ENCODE results near the gene WDR1.

Gene WDR1

DNA sequence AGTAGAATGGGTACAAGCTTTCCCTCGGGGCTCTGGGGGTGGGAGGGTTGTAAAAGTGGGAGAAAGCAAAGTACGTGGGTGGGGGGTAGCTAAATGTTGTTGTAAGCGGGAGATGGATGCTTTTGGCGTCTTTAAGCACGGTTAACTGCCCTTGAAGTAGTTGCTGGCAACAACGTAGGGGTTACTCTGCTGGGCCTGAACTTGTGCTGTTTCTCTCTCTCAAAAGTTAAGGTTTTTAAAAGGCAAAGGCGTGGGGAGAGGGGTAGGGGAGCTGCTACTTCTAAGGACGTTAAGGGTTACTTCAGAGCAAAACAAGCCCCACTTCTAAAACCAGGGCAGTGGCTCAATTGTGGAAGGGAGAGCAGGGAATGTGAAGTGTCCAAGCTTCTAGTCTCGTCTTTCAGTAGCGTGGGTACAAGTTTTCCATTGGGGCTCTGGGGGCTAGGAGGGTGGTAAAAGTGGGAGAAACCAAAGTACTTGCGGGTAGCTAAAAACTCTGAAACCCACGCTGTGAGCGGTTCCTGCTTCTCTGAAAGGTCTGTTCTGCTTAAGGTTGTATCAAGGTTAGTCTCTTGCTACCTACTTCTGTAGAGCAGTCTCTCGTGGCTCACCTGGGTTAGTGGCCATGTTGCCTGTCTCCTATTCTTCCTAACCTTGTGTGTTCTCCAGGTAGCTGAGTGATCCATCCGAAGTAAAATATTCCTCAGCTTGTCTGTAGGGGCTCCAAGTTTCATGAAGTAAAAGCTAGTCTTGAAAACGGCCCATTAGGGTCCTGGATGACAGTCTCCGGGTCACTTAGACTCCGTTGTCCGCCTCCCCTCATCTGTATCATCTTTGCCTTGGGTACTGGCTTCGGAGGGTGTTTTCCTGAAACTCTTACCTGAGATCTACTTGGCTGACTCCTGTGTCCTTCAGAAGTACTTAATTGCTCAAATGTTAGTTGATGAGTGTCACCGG, 1.7 kb upstream of the WDR1 start:
- no peak for DNase-seq (ENCODE audit: low read depth)
- TF ChIP-seq, protein P1, sequence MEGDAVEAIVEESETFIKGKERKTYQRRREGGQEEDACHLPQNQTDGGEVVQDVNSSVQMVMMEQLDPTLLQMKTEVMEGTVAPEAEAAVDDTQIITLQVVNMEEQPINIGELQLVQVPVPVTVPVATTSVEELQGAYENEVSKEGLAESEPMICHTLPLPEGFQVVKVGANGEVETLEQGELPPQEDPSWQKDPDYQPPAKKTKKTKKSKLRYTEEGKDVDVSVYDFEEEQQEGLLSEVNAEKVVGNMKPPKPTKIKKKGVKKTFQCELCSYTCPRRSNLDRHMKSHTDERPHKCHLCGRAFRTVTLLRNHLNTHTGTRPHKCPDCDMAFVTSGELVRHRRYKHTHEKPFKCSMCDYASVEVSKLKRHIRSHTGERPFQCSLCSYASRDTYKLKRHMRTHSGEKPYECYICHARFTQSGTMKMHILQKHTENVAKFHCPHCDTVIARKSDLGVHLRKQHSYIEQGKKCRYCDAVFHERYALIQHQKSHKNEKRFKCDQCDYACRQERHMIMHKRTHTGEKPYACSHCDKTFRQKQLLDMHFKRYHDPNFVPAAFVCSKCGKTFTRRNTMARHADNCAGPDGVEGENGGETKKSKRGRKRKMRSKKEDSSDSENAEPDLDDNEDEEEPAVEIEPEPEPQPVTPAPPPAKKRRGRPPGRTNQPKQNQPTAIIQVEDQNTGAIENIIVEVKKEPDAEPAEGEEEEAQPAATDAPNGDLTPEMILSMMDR (conservative IDR thresholded peaks at IDR 0.05; ENCODE audit: low read depth, low read length): no peak
- no peak overlapping the region for H3K4me3 ChIP-seq (ENCODE audit: low read length)

DNA sequence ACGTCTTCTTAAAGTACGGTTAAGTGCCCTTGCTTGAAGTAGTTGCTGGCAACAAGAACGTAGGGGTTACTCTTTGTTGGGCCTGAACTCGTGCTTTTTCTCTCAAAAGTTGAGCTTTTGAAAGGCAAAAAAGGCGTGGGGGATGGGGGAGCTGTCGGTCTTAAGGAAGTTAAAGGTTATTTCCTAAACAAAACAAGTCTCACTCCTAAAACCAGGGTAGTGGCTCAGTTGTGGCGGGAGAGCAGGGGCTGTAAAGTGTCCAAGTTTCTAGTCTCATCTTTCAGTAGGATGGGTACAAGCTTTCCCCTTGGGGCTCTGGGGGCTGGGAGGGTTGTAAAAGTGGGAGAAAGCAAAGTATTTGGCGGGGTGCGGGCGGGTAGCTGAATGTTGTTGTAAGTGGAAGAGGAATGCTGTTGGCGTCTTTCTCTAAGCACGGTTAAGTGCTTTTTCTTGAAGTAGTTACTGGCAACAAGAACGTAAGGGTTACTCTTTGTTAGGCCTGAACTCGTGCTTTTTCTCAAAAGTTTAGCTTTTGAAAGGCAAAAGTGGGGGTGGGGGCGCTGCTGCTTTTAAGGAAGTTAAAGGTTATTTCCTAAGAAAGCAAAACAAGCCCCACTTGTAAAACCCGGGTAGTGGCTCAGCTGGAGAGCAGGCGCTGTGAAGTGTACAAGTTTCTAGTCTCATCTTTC, 904 bp upstream of the WDR1 start:
- peak overlapping the region; percentile 71 for H3K4me3 ChIP-seq (ENCODE audit: low read length)
- TF ChIP-seq, protein P1 (conservative IDR thresholded peaks at IDR 0.05; ENCODE audit: low read depth, low read length): no peak
- no peak for DNase-seq (ENCODE audit: low read depth)

DNA sequence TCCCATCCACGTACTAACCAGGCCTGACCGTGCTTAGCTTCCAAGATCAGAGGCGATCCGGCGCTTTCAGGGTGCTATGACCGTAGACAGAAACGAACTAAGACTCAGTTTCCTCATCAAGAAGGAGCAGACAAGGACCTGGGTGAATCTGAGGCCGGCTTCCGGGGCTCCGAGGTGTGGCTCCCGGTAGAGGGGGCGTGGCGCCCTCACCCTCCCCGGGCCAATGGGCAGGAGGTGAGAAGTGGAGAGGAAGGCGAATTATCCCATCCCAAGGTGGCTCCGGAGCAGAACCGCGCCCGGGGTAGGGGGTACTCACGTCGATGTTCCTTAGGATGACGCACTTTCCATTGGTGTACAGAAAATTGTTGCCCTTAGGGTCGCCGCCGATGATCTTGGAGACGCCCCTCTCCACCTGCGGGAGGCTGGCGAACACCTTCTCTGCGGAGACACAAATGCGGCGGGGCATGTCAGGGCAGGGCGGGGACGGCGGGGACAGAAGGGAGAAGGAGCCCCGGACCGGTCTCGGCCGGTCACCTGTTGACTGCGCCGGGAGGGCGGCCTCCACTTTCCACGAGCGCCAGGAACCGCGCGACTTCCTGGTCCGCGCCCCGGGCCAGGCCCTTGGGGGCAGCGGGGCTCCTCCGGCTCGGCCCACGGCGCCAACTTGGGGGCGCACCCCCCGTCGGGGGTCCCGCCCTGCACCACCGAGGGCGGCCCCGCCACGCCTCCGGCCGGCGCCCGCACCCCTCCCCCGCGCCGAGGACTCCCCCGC, 616 bp downstream of the WDR1 start:
- no peak for DNase-seq (ENCODE audit: low read depth)
- peak overlapping the region; percentile 84 for H3K4me3 ChIP-seq (ENCODE audit: low read length)
- TF ChIP-seq, protein P1 (conservative IDR thresholded peaks at IDR 0.05; ENCODE audit: low read depth, low read length): no peak

DNA sequence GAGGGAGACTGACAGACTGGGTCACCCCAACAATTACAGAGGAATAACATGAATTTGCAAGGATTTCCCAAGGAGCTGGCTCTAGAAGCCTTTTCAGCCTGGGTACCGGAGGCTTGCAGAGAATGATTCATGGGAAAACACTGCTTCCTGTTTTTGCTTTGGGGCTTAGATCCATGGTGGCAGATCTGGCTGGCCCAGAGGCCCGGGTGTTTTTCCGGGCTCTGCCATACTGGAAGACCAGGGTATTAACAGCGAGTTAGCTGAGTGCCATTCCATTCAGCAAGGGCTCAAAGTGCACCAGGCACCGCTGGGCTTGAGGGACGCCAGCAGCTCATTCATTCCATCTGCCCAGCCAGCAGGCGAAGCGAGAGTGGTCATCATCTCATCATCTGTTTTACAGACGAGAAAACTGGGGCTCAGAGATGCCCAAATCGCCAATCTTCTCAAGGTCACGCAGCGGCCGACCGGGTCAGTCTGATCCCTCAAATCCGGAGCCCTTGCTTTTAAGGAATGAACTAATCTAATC, 1.3 kb downstream of the WDR1 start:
- TF ChIP-seq, protein P1 (conservative IDR thresholded peaks at IDR 0.05; ENCODE audit: low read depth, low read length): no peak
- no peak for DNase-seq (ENCODE audit: low read depth)
- peak overlapping the region; percentile 84 for H3K4me3 ChIP-seq (ENCODE audit: low read length)

DNA sequence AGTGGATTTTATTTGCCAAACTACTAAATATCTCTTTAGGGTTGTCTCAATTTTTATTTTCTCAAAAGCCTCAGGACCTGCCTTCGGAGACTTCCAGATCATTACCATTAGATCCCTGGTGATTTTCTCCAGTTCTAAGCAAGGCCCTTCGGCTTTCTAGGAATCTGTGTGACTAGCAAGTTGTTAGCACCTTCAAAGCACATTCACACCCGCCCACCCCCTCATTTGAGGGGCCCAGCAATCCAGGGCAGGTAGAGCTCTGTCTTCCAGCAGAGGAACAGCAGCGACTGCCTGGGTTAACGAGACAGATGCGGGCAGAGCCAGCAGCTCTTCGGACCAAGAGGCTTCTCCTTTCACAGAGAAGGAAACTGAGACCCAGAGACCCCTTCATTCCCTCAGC, 2.0 kb downstream of the WDR1 start:
- TF ChIP-seq, protein P1 (conservative IDR thresholded peaks at IDR 0.05; ENCODE audit: low read depth, low read length): no peak
- DNase-seq (ENCODE audit: low read depth): no peak

DNA sequence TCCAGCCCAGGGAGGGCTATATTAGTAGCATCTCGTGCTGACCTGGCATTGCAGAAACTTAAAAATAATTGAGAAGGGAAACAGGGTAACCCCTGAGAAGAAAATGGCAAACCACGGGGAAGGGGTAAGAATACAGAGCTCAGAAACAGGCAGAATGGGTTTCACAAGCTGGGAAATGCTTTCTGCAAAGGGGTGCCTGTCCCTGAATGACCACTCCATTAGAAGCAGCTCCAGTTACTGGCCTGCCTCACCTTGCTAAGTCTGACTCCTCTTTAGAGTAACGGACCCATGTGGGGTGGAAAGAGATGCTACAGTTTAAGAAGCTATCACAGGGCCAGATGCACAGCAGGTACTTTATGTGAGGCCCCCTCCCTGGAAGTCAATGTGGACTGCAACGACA, 2.5 kb downstream of the WDR1 start:
- no peak overlapping the region for H3K4me3 ChIP-seq (ENCODE audit: low read length)
- DNase-seq (ENCODE audit: low read depth): no peak
- TF ChIP-seq, protein P1 (conservative IDR thresholded peaks at IDR 0.05; ENCODE audit: low read depth, low read length): no peak

More for the DNA sequence above, 2.0 kb downstream of the WDR1 start:
- H3K4me3 ChIP-seq (ENCODE audit: low read length): peak overlapping the region; percentile 84
